GM10266 (cell line): ENCODE measurements around the gene URM1.

Source experiments
- DNase-seq: peaks from one replicate; pipeline ENCODE4 v3.0.0; 2012; ENCODE audit errors: extremely low spot score
- CTCF ChIP-seq: IDR thresholded peaks from 2 replicates; pipeline ENCODE4 v1.5.1; 2012; ENCODE audit warnings: mild to moderate bottlenecking, low read depth; ENCODE audit not compliant: control insufficient read depth, insufficient read depth; ENCODE audit errors: missing control alignments

The URM1 gene

GRCh38 chr9:128393970-128394369 is 22.8 kb downstream of the URM1 start:
- DNase-seq = no peak
- TF ChIP-seq CTCF = no peak

GRCh38 chr9:128394379-128395168 is 23.4 kb downstream of the URM1 start:
- no peak for DNase-seq
- no peak for TF ChIP-seq CTCF

GRCh38 chr9:128396970-128397613 is 25.9 kb downstream of the URM1 start:
- no peak for DNase-seq
- no peak for TF ChIP-seq CTCF

DNA sequence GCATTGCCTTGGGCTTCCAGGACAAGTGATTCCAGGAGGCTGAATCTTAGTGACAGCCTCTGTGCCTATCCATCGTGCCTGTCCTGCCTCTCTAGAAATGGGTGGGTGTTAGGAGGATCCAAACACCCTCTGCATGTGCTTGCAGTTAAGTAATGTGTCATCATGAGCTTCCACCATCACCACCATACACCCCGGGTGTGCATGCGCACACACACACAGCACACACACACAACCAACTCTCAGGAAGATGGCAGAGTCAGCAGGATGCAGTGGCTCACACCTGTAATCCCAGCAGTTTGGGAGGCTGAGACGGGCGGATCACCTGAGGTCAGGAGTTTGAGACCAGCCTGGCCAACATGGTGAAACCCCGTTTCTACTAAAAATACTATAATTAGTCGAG is 26.7 kb downstream of the URM1 start:
- no peak for TF ChIP-seq CTCF
- no peak for DNase-seq

GRCh38 chr9:128399861-128400260 is 28.7 kb downstream of the URM1 start:
- DNase-seq = no peak
- no peak for TF ChIP-seq CTCF

GRCh38 chr9:128404560-128404959 is 33.4 kb downstream of the URM1 start:
- no peak for TF ChIP-seq CTCF
- no peak for DNase-seq
